NCI-H1436 (cell line): Measurements from ENCODE around the gene FBXO38.
A peak's percentile ranks its signal among the peaks of the same experiment; 100 is the strongest.

Experiments
- DNase-seq: peaks from one replicate; lab custom pipeline; 2025; lab: John Stamatoyannopoulos, UW

FBXO38 gene, protein sequence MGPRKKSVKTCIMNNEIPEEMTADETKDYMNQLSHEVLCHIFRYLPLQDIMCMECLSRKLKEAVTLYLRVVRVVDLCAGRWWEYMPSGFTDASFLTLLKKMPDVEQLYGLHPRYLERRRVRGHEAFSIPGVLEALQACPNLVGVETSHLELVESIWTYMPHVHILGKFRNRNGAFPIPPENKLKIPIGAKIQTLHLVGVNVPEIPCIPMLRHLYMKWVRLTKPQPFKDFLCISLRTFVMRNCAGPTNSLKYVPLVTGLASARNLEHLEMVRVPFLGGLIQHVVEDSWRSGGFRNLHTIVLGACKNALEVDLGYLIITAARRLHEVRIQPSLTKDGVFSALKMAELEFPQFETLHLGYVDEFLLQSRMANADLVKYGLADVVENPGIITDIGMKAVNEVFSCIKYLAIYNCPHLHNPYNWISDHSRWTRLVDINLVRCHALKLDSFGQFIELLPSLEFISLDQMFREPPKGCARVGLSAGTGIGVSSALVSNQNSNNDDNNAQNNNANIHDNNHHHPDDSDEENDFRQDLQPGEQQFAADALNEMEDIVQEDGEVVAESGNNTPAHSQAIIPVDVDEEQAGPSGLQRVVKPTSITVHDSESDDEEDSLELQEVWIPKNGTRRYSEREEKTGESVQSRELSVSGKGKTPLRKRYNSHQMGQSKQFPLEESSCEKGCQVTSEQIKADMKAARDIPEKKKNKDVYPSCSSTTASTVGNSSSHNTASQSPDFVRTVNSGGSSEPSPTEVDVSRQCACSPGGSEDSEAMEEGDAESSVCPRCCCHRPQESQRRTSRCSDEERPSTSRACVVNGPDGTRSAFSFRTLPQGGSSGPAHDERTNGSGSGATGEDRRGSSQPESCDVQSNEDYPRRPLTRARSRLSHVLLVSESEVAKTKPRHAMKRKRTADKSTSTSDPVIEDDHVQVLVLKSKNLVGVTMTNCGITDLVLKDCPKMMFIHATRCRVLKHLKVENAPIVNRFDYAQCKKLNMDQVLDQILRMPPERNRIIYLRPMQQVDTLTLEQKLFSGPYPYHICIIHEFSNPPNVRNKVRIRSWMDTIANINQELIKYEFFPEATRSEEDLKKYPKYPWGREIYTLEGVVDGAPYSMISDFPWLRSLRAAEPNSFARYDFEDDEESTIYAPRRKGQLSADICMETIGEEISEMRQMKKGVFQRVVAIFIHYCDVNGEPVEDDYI

DNA sequence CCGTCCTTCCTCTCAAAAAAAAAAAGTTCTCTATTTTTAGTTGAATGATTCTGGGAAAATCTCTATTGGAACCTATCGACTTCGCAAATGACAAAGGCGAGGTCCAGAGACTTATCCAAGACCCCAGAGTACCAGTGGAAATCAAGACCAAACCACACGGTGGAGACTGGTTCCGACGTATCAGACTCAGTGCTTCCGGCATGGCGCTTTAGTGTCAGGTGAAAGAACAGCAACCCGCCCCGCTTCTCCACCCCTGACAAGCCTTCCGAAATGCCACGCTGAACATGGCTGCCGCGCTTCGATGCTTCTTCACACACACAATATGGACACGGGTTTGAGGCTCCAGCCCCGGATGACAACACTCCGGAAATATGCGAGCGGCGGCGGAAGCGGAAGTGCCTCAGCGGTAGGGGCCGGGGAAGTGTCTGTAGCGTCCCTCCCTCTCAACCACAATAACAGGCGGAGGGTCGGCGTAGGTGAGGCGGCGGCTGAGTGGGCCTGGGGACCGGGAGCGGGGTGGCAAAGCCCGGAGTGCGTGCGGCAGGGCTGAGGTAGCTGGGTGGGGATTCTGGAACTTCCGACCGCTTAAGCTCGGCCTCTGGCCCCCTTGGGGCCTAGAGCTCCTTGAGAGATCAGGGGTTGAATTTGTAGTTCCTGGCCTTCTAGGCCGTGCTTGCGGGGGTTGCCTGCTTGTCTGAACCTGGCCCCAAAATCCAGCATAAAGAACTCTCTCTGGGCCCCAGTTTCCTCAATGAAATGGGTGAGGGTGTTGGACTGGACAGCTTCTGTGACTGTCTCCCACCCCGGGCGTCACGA lies at the start of gene FBXO38:
Gene FBXO38 (plus strand): TSS at position 395 of the 816 bp plus-strand sequence. CDS start 10,819 bp downstream, outside the sequence.
- DNase-seq = peak; percentile 96

DNA sequence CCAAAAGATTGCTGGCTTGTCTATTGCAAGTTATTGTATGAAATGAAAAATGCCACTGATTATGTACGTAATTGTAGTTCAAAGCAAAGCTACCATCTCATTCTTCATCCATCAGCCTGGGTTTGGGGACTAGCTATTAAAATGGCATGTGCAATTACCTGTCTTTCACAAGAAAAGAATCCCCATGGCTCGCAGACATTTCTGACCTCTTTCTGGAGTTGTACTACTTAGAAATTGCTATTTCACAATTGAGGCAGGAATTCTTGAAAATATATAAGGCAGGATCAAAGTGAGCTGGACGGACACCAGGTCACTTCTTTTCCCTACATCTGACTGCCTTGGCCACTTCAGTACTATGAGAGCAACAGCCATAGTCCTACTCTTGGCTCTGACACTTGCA lies 48.5 kb upstream of the FBXO38 start, which contains the start of gene SPINK9:
Gene SPINK9 (plus strand): TSS at position 301 of the 400 bp plus-strand sequence. CDS start 55 bp downstream, at position 356.
- no peak for DNase-seq

DNA sequence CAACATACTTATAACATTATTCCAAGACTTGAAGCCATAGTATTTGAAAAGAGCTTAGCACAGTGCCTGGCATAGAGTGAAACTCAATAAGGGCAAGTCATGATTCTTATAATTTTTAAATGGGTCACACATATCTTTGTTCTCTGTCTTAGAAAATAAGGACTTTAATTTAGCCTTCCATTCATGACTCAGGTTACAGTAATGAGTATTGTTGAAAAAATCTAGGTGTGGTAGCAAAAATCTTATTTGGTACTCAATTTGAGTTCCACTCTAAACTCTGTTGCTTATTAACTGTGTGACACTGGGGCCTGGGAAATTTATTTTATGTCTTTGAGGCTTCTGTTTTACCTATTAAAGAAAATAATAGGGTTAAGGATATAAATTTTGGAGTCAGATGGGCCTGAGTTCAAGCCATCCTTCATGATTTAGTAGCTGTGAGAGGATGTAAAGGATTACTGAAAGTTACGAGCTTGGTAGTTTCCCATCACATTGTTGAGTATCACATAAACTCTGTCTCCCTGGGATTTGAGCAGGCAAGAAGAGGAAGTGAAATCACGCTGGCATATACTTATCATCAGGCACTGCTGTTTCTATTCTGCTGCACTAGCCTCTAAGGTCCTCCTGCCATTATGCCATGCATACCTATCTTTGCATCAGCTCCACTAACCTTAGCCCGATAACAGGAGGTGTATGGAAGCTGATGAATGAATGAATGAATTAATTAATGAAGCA lies 46.9 kb upstream of the FBXO38 start:
- DNase-seq = no peak

DNA sequence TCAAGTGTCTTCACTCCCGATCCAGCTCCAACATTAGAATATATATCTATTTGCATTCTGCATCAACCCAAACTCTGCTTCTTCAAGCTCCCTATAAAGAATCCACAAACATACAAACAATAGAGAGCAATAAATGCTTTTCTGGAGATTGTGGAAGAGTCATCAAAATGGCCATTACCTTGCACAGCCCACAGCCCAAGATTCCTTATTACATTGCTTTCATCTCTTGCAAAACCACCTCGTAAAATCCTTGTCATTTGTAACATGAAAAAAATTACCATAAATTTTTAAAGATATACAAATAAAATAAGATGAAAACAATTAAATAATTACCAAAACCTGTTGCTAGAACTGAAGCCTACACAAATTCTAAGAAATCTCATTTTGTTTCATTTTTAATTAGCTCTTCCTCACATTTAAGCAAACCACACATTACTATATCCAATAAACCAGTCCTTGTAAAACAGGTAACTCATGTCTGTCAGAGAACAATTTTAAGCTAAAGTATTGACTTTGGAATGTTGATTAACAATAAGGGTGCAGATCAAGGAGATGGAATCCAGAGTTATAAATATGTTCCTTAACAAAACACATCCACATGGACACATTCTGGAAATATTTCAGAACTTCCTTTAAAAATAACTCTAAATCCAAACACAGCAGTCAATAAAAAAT lies 41.2 kb upstream of the FBXO38 start:
- no peak for DNase-seq

DNA sequence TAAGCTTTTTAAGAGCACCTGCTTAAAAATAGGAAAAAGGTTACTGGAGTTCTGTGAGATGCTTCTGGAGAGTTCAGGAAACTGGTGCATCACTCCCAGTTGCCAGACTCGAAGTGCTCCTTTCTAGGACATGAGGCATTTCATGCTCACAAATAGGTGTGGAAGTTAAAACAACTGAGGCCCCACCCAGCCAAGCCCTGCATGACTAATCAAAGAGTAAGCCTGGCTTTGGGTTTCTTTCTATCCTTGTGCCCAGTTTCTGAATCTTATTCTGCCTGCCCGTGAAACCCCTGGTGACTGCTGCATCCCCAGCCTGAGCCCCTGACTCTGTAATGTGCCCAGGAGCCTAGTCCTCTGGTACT lies 40.7 kb upstream of the FBXO38 start:
- no peak for DNase-seq

DNA sequence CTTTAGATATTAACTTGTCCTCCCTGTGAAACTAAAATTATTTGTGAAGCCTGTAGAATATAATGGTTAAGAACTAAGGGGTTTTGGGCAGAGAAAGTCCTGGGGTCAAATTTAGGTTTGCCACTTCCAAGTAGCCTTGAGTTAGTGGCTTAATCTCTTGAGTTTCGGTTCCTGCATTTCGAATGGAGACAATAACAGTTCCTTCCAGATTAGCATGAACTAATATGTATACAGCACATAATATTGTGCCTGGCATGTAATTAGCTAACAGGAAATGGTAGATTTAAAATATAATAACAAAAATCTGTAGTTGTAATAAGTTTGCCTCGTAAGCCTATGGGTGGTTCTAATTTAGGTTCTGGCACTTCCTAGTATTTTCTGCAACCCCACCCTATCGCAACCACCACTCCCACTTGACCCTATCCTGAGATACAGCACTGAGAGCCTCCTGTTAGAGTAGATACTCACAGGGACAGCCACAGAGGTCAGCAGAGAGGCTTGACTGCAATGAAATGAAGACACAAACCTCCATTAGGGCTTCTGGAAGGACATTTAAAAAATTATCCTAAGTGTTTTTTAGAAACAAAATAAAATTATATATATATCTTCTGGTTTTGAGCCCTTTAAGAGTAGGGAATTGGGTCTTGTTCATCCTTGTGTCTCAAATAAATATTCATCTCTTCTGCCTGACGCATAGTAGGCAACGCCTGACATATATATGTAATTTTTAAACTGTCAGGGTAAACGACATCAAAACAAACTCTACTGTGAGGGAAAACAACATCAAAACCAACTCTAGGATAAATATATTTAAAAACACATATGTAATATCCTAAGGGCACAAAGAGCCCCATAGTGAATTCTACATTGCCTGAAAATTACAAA lies 39.9 kb upstream of the FBXO38 start:
- DNase-seq = no peak

DNA sequence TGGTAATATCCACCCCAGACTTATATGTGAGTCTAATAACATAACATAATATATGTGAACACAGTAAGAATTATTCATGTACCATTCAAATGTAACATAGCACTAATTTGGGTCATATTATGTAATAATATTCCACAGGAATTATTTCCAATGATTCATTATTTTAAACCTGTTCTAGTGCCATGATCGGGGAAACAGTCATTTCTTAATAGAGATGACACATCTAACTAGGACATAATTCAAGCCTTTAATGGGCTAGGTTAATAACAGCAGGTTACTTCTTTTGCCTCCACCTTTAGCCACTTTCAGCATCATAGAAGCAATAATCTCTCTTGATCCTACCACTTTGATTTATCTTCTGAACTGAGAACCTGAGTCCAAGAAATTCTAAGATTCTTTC lies 36.1 kb upstream of the FBXO38 start:
- no peak for DNase-seq

DNA sequence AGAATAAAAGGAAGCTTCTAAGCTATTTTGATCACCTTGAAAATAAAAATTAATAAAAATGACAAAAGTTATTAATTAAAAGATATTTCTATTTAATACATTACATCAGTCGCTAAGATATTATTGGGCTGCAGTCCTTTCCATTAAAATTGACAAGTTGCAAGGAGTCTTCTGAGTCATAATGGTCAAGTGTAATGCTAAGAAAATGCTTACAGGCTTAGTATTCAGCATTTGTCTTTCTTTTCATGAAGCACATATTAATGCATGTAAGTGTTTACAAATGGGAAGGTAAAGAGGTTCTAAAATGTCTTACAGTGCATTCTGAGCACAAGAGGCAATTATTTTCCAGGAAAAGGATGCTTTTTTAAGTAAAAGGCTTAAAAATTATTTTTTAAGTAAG lies 31.1 kb upstream of the FBXO38 start:
- no peak for DNase-seq

DNA sequence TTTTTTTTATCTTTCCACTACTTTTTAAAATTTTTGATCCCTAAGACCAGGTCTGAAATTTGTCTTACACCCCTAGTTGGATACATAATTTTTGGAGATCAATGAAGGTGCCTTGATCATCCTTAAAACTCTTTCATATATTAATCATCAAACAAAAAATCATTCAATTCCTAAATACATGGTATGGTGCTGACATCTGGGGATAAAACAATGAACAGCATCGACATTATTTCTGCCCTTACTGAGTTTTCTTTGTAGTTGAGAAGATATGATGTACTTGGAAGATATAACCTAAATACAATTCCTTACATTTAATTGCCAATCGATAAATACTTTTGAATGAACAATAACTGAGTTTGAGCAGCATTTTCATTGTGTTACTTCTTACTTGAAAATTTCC lies 30.1 kb upstream of the FBXO38 start:
- no peak for DNase-seq

DNA sequence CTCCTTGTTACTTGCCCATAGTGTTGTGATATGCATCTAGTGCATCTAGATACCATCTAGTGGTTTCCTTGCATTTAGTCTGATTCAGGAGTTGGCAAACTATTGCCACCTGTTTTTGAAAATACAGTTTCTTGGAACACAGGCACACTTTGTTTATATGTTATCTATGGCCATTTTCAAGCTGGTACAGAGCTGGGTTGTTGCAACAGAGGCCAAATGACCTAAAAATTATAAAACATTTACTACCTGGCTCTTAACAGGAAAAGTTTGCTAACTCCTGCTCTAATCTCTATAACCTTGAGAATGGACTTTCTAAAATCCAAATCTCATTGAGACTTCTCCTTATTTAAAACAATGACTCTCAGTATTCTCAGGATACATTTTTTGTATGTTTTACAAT lies 19.4 kb upstream of the FBXO38 start:
- no peak for DNase-seq

DNA sequence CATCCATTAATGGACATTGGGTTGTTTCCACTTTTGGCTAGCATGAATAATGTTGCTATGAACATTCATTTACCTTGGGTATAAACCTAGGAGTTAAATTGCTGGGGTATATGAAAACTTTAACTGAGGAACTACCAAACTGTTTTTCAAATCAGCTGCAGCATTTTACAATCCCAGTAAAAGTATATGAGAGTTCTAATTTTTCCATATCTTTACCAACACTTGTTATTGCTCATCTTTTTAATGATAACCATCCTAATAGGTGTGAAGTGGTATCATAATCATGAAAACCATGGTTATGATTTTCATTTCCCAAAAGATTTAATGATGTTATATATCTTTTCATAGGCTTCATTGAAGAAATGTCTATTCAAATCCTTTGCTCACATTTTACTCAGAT lies 15.5 kb upstream of the FBXO38 start:
- DNase-seq = no peak

DNA sequence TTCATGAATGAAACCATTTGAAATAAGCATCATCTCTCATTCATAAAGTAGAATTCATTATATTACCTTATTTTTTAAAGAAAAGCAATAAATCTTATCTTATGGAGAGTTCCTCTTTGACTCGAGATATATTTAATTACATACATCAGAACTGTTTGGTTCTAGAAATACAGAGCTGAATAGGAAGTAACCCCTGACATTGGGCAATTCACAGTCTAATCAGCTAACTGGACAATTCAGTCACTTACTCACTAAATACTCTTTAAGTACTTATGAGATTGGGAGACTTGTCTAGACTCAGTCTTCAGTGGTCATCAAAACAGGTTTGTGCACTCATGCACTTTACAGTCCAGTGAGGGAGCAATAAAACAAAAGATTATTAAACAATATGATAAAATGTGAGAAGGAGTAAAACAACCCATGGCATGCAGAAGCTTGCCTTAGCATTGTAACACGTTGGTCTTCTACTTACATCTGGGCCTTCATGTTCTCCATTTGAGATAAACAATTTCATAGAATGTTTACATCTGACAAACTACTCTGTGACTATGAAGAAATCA lies 11.5 kb upstream of the FBXO38 start:
- DNase-seq = no peak

DNA sequence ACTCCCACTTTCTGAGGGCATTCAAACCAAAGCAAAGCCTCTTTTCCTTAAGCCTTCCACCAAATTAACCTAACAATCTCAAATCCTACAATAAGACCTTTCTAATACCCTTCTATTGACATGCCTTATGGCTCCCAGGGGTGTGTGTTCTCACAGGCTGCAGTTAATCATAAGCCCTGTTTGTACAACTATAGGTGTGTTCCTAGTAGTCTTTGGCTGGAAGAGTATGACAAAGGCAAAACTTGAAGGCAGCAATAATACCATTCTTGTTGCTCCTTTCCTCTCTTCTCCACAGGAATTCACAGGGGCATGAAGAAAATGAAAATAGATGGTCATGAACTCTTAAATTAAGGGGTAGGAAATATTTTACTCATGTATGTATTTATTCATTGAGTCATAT lies 10.9 kb upstream of the FBXO38 start:
- DNase-seq = no peak

DNA sequence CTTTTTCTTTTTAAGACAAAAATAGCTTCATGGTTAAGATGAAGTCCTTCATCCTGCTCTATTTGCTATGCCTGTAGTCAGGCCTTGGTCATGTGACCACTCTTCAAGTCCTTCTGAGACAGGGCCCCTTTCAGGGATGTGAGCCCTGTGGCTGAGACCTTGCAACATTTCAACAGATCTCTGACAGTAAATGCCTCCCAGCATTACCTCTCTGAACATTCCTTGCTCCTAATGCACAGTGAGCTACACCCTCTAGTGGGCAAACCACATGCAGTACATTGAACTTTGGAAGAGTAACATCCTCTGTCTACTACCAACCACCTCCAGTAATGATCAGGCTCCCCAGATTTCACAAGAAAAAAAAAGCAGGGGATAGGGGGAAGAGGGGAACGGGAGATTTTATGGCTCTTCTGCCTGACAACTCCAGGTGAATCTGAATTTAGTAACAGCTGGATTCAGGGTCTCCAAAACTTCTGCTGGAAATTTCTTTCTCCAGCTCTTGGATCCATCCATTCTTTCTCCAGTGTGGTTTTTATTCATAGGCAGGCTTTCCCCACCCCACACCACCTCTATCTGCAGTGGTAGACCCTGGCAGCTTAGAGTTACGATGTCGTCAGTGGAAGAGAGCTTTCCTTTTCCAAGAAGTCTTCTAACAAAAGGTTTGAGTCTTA lies 8.9 kb upstream of the FBXO38 start:
- DNase-seq = peak; percentile 61

DNA sequence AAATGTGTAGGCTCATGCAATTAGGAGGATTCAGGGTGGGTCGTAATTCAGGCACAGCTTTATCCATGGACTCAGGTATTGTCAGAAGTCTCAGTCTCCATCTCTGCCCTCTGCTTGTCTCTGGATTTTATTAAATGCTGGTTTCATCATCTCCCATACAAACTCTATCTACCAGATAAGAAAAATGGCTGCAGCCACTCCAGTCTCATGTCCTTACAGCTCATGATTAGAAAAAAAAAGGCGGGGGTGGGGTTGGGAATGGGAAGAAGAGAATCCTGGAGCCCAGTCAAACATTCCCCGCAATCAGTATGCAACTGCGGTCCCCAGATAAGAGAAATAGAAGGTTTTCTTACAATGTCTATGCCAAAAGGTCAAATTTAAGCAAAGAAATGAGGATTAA lies 7.6 kb upstream of the FBXO38 start:
- DNase-seq = no peak

DNA sequence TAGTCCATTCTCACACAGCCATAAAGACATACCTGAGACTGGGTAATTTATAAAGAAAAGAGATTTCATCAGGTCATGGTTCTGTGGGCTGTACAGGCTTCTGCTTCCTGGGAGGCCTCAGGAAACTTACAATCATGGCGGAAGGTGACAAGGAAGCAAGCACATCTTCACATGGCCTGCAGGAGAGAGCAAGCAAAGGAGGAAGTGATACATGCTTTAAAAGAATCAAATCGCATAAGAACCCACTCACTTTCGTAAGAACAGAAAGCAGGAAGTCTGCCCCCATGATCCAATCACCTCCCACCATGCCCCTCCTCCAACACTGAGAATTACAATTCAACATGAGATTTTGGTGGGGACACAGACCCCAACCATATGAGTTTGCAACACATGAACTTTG lies 5.1 kb upstream of the FBXO38 start:
- DNase-seq = no peak

DNA sequence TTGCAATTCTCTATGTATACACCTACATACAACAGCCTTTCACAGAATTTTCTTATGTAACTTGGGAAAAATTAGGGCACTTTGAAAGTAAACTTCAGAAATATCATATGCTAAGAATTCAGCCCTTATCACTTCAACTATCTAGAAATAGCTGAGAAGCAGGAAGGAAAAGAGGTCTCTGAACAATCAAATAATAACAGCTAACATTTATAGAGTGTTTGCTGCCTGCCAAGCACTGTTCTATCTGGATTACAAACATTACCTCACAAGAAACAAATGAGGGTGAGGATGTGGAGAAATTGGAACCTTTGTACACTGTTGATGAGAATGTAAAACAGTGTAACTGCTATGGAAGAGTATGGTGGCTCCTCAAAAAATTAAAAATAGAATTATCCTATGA lies 4.4 kb upstream of the FBXO38 start:
- no peak for DNase-seq

DNA sequence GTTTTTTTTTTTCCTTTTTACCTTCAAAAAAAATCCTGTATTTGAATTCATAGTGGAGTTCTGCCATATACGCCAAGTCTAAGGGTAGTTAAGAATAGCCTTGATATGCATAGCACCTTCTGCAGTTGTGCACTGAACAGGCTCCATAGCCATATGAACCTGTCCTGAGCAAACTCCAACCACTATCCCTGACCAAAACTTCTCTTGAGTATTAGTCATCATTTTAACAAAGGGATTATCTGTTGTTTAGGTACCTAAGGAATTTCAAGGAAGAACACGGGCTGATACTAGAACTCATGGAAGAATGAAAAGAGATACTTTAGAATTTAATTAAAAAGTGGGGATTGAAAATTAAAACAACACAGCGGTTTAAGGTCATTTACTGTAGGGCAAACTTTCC lies 1.9 kb upstream of the FBXO38 start:
- no peak for DNase-seq
